Nasal cavity respiratory epithelium epithelial cell of viscerocranial mucosa (primary cell): ENCODE data around the gene VAV1. TPM values are rescaled to one million over a fixed set of nuclear protein-coding genes. Genes with fewer than 3 reads are reported as not detected.

ENCODE experiments used
- total RNA-seq: library from RNA; depleted of rRNA; stranded (reverse); fragments of >200 nt; gene quantifications from 2 replicates; pipeline ENCODE4 v1.2.3, GENCODE V29; 2014

The VAV1 gene, protein sequence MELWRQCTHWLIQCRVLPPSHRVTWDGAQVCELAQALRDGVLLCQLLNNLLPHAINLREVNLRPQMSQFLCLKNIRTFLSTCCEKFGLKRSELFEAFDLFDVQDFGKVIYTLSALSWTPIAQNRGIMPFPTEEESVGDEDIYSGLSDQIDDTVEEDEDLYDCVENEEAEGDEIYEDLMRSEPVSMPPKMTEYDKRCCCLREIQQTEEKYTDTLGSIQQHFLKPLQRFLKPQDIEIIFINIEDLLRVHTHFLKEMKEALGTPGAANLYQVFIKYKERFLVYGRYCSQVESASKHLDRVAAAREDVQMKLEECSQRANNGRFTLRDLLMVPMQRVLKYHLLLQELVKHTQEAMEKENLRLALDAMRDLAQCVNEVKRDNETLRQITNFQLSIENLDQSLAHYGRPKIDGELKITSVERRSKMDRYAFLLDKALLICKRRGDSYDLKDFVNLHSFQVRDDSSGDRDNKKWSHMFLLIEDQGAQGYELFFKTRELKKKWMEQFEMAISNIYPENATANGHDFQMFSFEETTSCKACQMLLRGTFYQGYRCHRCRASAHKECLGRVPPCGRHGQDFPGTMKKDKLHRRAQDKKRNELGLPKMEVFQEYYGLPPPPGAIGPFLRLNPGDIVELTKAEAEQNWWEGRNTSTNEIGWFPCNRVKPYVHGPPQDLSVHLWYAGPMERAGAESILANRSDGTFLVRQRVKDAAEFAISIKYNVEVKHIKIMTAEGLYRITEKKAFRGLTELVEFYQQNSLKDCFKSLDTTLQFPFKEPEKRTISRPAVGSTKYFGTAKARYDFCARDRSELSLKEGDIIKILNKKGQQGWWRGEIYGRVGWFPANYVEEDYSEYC
- total RNA-seq: 1.7 TPM in 1 of 2 replicates, not detected in the other

DNA sequence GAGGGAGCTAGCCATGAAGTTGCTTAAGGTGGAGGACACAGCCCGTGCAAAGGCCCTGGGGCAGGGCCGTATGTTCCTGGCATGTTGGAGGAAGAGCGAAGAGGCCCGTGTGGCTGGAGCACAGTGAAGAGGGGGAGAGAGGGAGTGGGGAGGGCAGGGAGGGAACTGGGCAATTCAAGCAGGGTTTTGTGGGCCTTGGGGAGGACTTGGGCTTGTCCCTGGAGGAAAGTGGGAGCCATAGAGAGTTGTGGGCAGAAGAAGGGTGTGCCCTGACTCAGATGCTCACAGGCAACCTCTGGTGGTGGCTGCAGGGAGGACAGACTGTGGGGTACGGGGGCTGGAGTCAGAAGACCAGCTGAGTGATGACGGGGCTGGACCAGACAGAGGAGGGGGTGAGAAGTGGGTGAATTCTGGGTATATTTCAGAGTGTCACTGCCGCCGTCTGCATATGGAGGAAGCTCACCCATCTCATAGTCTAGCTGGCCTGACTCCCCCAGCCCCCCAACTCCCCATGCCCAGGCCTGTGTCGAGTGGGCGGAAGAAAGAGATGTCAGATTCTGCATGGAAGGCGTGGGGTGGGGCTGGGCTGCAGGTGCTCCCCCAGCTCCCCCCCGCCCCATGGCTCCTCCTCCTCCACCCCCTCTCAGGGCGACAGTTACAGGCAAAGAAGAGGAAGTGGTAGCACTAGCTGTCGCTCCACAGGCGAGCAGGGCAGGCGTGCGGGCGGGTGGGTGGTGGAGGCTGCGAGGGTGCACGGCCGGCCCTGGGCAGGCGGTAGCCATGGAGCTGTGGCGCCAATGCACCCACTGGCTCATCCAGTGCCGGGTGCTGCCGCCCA, at the start of gene VAV1:
TSS of gene VAV1 (plus strand) at position 681 of the 838 bp plus-strand sequence. CDS start at position 781, 100 bp downstream.

DNA sequence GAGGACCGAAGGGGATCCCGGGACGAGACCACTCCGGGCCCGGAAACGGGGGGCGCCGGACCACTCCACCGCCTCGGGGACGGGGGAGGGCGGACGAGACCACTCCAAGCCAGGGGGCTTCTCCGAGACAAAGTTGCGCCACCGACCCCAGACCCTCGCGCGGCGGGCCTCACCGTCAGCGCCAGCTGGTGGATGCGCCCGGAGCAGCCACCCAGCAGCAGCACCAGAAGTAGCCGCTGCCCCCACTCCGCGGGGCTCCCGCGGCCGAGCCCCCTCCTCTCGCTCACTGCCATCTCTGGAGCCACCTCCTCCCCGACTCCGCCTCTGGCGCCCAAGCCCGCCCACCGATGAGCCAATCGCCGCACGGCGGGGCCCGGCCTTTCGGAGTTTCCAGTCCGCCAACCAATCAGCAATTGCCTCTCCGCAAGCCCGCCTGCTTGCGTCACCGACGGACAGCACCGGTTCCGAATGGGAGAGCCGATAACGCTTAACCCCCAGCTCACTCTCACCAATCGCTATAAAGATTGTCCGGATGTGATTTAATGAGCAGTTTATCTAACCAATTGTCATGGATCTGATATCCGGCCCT, 35.1 kb upstream of the VAV1 start, which contains the start of gene GPR108:
TSS of gene GPR108 (minus strand) at position 297 of the 589 bp plus-strand sequence. CDS start at position 293, 4 bp downstream.

DNA sequence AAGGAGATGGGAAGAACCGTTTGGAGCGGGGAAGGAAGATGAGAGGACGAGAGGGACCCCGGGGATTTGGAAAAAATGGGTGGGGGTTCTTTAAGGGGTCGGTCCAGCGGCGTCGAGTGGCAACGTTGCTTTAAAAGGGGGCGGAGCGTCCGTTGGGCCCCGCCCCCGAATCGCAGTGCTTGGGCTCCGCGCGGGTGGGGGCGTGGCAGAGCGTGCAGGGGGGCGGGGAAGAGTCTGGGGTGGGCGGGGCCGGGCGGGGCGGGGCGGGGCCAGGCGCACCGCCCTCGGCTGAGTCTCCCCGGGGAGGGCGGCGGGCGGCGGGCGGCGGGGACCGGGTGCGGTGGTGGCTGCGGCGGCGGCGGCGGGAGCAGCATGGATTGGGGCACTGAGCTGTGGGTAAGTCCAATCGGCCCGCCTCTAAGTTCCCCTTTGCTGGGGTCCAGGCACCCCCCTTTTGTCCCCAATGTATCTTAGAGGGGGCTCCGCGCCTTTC, 33.1 kb upstream of the VAV1 start, which contains the start of gene TRIP10:
TSS of gene TRIP10 (plus strand) at position 291 of the 493 bp plus-strand sequence. CDS start at position 373, 82 bp downstream.

DNA sequence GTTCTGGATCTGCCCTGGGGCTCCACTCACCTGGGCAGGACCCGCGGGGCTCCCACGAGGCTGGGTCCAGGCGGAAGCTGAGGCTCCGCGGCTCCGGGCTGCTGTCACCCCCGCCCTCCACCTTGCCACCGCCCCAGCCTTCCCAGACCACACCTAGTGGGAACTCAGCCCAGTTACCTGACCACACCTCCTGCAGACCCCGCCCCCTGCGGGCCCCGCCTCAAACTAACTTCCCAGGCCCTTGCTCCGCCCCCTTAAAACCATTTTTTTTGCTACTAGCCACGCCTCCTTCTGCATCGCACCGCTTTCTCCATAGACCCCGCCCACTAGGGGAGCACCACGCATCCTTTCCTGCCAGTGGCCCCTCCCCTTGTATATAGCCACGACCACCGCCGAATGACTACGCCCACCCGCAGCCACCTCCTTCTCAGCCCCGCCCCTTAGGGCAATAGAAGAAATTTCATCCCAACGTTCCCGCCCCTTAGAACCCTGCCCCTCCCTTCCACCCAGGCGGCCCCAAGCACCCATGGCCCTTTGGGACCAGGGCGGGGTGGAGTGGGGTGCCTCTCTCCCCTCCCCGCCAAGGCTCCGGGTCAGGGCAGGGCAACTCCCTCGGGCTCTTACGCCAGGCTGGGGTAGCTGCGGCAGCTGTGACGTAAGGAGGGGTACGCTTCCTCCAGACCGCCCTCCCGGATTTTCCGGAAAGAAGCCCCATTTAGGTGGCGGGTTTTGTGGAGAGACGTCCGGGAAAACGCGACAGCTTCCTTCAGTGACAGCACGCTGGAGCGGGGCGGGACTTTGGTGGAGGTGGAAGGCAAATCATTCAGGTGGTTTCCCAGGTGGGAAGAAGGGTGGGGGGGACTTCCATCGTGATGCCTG, 4.9 kb upstream of the VAV1 start, which contains the start of gene SH2D3A:
TSS of gene SH2D3A (minus strand) at position 79 of the 879 bp plus-strand sequence. CDS start 3,687 bp downstream, outside the sequence.

DNA sequence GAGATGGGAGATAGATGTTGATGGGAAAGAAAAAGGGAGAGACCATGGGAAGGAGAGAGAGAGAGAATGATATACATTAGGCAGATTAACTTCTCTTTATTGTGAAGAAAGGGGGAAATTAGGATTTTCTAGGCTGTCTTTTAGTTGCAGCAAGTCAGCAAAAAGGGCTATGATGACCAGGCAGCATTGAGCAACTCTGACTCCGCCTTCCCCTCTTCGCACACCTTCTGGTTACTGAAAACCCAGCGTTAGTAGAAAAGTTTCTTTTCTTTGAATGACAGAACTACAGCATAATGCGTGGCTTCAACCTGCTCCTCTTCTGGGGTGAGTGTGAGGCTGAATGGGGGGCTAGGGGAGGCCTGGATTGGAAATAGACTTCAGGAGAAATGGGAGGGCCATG, 114.8 kb downstream of the VAV1 start, which contains the start of gene ADGRE1:
TSS of gene ADGRE1 (plus strand) at position 264 of the 400 bp plus-strand sequence. CDS start at position 294, 30 bp downstream.

Other genes starting within 250 kb of the VAV1 start
- 1.8 and 4.1 TPM in 2 replicates for gene TNFSF9, start 241.7 kb upstream of the VAV1 start, total RNA-seq
- gene CD70, start 181.6 kb upstream of the VAV1 start, total RNA-seq: not detected in 2 replicates
- gene TNFSF14, start 102.5 kb upstream of the VAV1 start, total RNA-seq: 0.07 TPM in 1 of 2 replicates, not detected in the other
- gene C3, start 52.1 kb upstream of the VAV1 start, total RNA-seq: 8.5 and 260 TPM in 2 replicates
- gene GPR108, start 35.1 kb upstream of the VAV1 start, total RNA-seq: 84.1 and 87.7 TPM in 2 replicates
- gene TRIP10, start 33.0 kb upstream of the VAV1 start, total RNA-seq: 56.7 and 66.8 TPM in 2 replicates
- gene SH2D3A, start 5.3 kb upstream of the VAV1 start, total RNA-seq: 44.9 and 56.4 TPM in 2 replicates
- gene ADGRE1, start 114.9 kb downstream of the VAV1 start, total RNA-seq: not detected in 2 replicates
- not detected in 2 replicates for gene MBD3L2B, start 248.7 kb downstream of the VAV1 start, total RNA-seq